ENCODE results near the gene ANKZF1.
A peak's percentile ranks its signal among the peaks of the same experiment; 100 is the strongest.
"Not testable (repeated sequence)": the region's sequence is repeated elsewhere in the genome, so short reads cannot be mapped to it uniquely, and the experiment has no call there.

The ANKZF1 gene

DNA sequence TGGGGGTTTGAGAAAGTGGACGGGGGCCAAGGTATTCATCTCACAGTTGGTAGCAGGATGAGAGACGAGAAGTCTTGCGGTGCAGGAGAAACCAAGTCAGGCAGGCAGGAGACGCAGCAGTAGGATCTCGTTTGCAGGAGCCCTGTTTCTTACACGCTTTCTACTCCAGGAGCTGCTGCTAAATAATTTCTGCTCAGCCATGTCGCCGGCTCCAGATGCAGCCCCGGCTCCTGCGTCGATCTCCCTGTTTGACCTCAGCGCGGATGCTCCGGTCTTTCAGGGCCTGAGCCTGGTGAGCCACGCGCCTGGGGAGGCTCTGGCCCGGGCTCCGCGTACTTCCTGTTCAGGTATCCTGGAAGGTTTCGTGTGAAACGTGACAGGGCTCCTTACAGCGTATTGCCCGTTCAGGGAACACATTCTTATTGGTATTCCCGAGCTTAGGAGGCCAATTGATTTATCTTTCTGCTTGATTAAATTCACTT is 494 bp downstream of the ANKZF1 start:
- no peak for DNase-seq

- no peak for DNase-seq
Observed at GRCh38 chr2:219234331-219234730, 4.7 kb downstream of the ANKZF1 start.

- no peak for DNase-seq
Observed at GRCh38 chr2:219243291-219243761, 13.7 kb downstream of the ANKZF1 start.

DNA sequence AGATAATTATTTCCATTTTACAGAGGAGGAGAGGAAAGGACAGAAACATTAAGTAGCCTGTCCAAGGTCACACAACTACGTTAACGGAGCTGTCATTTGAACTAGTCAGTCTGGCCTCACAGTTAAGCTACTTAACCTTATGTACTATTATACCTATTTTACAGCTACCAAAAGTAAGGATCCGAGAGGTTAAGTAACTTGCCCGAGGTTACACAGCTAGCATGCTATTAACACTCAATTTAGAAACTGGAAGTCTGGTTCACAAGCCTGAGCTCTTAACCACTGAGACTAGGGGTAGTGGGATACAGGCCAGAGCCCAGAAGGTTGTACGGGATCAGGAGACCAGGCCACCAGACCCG is 15.2 kb downstream of the ANKZF1 start:
- no peak for DNase-seq

DNA sequence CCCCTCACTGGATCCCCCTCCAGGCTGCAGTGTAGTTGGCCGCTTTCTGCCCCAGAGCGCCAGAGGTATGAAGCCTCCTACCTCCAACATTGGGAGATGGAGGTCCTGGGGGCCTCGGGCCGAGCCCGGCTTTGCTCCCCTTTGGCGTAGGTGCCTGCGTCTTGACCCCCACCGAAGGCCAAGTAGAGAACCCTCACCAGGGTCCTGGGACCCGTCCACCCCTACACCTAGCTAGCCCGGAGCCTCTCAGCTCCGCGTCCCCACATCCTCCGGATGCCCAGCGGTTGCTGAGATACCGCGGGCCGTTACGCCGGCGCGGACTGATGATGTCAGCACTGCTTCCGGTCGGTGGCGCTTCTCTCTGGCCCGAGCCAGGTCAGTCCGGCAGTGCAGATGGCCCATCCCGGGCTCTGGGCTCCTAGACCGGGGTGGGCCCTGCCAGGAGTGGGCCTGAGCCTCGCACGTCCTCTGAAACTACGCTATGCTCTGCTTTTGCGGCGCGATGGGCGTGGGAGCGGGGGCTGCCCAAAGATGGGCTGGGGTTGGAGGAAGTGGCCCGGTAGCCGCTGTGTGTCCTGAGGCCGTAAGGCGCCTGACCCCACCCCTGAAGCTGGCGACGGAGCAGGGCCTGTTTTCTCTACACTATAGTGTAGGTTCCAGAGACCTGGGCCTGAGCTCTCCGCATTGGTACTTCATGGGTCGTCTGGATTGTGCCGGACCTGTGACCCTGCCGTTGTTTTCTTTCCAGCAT is 15.7 kb downstream of the ANKZF1 start, which contains the start of the genes GLB1L and STK16:
TSS of gene GLB1L (minus strand) at position 297 of the 751 bp plus-strand sequence. CDS start 1,871 bp downstream, outside the sequence.
TSS of gene STK16 (plus strand) at position 332 of the 751 bp plus-strand sequence. CDS start 521 bp downstream, outside the sequence.
- DNase-seq: peak; percentile 77

GRCh38 chr2:219245899-219246230 is 16.3 kb downstream of the ANKZF1 start:
- no peak for DNase-seq

GRCh38 chr2:219246559-219246958 is 17.0 kb downstream of the ANKZF1 start:
- no peak for DNase-seq

DNA sequence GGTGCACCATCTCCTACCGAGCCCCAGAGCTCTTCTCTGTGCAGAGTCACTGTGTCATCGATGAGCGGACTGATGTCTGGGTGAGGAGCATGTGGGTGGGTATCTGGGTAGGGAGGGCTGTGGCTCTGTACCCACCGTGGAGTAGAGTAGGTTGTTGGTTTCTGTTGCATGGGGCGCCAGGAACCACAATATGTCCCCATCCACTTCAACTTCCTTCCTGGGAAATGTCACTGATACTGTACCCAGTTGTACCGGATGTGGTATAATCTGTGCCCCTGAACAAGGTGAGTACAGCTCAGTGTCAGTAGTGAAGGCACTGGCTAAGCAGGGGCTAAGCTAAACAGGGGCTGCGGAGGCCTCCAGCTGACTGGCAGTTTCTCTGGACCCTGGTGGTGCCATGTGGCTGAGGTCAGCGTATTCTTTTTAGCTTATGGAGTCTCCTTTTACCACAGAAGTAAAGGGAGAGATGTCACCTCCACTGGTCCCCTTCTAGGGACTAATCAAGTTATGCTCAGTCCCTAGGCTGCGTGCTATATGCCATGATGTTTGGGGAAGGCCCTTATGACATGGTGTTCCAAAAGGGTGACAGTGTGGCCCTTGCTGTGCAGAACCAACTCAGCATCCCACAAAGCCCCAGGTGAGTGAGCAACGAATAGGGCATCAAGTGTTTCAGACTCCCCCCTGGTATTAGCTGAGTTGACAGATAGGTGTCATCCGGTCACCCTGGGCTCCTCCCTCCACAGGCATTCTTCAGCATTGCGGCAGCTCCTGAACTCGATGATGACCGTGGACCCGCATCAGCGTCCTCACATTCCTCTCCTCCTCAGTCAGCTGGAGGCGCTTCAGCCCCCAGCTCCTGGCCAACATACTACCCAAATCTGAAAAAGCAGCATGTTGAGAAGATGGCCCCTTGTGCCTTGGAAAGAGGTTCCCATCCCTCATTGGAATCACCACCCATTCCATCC is 18.4 kb downstream of the ANKZF1 start:
- DNase-seq: no peak

DNA sequence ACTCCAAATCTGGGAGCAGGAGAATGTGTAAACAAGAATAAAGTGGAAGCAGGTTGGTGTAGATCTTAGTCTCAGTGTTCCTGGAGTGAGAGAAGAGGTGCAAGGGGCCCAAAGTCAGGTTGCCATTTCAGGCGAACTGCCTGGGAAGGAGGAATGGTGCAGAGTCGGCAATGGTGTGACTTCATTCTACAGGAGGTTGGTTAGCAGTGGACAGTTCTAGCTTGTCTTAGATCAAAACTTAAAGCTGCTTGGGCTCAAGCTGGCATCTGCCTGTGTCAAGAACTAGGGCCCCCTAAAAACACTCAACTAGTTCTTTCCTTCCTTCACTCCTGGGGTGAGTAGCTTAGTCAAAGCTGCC is 19.2 kb downstream of the ANKZF1 start:
- no peak for DNase-seq

- DNase-seq: no peak
Observed at GRCh38 chr2:219249203-219249980, 19.8 kb downstream of the ANKZF1 start.

- no peak for DNase-seq
Observed at GRCh38 chr2:219250049-219250781, 20.6 kb downstream of the ANKZF1 start.

GRCh38 chr2:219251656-219252055 is 22.1 kb downstream of the ANKZF1 start:
- no peak for DNase-seq

DNA sequence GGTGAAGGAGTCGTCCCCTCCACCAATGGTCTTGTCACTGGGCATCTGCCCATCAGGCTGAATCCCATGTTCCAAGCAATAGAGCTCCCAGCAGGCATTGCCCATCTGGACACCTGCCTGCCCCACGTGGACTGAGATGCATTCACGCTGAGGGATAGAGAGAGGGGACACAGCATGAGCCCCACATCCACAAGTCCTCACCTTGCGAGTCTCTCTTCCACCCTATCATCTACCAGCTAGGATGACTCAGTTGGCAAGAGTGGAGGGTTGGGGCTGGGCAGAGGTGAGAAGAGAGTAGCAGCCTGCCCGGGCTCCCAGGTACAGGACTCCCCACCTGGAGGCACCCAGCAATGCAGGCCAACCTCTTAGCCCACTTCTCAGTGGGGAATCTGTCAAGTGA is 22.5 kb downstream of the ANKZF1 start:
- no peak for DNase-seq

- no peak for DNase-seq
Observed at GRCh38 chr2:219252570-219252899, 22.9 kb downstream of the ANKZF1 start.

DNA sequence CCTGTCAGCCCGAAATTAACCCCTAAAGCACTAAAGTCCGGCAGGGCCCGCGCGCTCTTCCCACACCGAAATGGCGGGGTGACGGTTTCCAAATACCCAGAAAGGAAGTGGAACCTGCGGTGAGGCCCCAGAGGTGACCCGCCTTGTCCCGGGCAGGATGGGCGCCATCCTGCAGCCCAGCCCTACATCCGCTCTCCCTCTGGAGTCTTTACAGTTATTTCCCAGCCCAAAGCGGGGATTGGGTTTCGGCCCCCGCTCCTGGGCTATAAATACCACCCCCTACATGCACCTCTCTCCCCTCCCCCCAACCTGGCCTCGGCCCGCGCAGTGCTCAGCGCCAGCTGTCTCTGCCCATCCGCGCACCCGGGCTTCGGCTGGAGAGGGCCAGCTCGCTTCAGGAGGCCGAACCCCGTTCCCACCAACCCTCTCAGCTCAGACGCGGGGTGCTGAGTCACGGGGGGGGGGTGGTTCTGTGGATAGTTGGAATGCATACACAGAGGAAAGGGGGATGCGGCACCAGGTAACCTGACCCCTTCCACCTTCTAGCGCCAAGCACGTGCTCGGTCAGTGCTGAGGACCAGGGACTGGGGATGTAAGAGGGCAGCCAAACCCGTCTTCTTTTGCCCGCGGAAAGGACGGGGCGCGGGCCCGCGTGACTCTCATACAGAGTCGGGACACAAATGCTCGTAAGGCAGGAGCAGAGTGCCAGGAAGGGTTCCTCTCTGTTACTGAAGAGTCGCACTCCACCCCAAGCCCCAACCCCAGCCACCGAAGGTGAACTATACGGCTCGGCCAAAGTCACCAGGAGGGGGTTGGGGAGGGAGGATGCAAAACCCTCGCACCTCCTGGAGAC is 23.5 kb downstream of the ANKZF1 start, which contains the start of gene TUBA4B:
TSS of gene TUBA4B (plus strand) at position 344 of the 853 bp plus-strand sequence. CDS start at position 509, 165 bp downstream.
- peak; percentile 34 for DNase-seq

GRCh38 chr2:219253753-219254589 is 24.4 kb downstream of the ANKZF1 start, which contains the start of gene TUBA4A:
TSS of gene TUBA4A (minus strand) at chr2:219253918. CDS start at chr2:219253858, 60 bp downstream.
- peak; percentile 86 for DNase-seq

DNA sequence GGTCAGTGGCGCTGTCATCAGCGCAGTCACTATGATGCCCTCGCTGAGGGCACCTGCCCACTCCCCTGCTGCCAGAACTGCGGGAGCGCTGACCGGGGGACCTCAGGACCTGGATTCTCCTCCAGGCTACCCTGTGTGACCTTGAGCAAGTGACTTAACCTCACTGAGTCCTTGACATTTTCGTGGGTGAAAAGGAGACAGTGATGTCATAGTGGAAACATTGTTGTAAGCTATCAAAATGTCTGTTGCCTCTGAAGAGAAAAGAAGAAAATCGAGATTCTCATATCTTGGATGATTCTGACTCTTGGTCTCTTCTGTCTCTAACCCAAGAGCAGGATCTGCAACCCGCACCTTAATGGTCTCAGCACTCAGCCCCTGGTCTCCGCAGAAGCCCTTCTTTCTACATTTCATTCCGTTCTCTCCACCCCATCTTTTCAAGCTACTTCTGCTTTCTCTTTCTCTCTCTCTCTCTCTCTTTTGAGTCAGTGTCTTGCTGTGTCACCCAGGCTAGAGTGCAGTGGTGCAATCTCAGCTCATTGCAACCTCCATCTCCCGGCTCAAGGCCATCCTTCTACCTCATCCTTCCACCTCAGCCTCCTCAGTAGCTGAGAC is 25.1 kb downstream of the ANKZF1 start:
- DNase-seq: no peak

DNA sequence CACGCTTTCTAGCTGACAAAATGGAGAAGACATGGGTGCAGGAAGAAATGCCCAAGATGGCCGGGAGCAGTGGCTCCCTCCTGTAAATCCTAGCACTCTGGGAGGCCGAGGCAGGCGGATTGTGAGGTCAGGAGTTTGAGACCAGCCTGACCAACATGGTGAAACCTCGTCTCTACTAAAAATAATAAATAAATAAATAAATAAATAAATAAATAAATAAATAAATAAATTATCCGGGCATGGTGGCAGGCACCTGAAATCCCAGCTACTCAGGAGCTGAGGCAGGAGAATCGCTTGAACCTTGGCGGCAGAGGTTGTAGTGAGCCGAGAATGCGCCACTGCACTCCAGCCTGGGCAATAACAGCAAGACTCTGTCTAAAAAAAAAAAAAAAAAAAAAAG is 29.3 kb downstream of the ANKZF1 start:
- not testable (repeated sequence) for DNase-seq
